Upper lobe of right lung (tissue), 1 donor: ENCODE data around the gene ACVR1B. TPM values are rescaled to one million over a fixed set of nuclear protein-coding genes. Genes with fewer than 3 reads are reported as not detected.

Source experiments
- ATAC-seq: fragments of 200-7000 bp; cut with Tn5 transposase; one replicate; pipeline ENCODE4 v1.9.1; 2020; ENCODE audit warnings: mild to moderate bottlenecking, moderate library complexity
- DNase-seq: peaks from one replicate; pipeline ENCODE4 v3.0.0-alpha.2; 2020
- H3K27ac ChIP-seq: fragments of 200-600 bp; one replicate; pipeline ENCODE4 v1.8.0; 2022
- H3K27me3 ChIP-seq: fragments of 200-600 bp; one replicate; pipeline ENCODE4 v1.8.0; 2022; ENCODE audit warnings: mild to moderate bottlenecking
- H3K36me3 ChIP-seq: fragments of 200-600 bp; one replicate; pipeline ENCODE4 v1.8.0; 2022
- H3K4me1 ChIP-seq: fragments of 200-600 bp; one replicate; pipeline ENCODE4 v1.8.0; 2022
- H3K4me3 ChIP-seq: fragments of 200-600 bp; one replicate; pipeline ENCODE4 v1.8.0; 2022; ENCODE audit warnings: mild to moderate bottlenecking
- H3K9me3 ChIP-seq: fragments of 200-600 bp; one replicate; pipeline ENCODE4 v1.8.0; 2022
- CTCF ChIP-seq: fragments of 200-600 bp; IDR thresholded peaks from one replicate; pipeline ENCODE4 v1.8.0; 2022; ENCODE audit warnings: antibody characterized with exemption
- intact Hi-C: fragments of 100-400 bp; cut with DNase I; formaldehyde crosslinking; loops from one replicate; pipeline ENCODE4 v1.11.0; 2022
- total RNA-seq: library from RNA; stranded (reverse); fragmentation: NEBNext Ultra II Directional; extraction: Animal tissue kit (Norgen Biotek cat#: 25700); gene quantifications from one replicate; pipeline ENCODE4 v1.2.1, GENCODE V29; 2021
- donor health status: DM: no; HTN: yes; CAD: no; lungs with severe emphysema.

Gene ACVR1B
- total RNA-seq, 1 donor from 2014 or later, result 33.5 TPM

- Histone ChIP-seq H3K4me3 (no peak overlapping the region), H3K36me3 (peaks cover 82% of the 10 kb centered on the region), H3K27me3 (no peaks in the 10 kb centered on the region), H3K9me3 (no peaks in the 10 kb centered on the region), H3K4me1 (no peaks in the 10 kb centered on the region), H3K27ac (no peak overlapping the region)
- intact Hi-C loops, result no loop called here
- ATAC-seq (no peak), DNase-seq (no peak)
- no peak for TF ChIP-seq CTCF
Measured at GRCh38 chr12:51986834-51987233, 35.3 kb downstream of the ACVR1B start.

- DNase-seq (no peak), ATAC-seq (no peak)
- H3K9me3 ChIP-seq, result no peaks in the 10 kb centered on the region
- peaks cover 55% of the 10 kb centered on the region for H3K36me3 ChIP-seq
- TF ChIP-seq CTCF, result no peak
- no peaks in the 10 kb centered on the region for H3K4me1 ChIP-seq
- H3K4me3 ChIP-seq, result no peak overlapping the region
- no peaks in the 10 kb centered on the region for H3K27me3 ChIP-seq
- H3K27ac ChIP-seq, result no peak overlapping the region
- intact Hi-C loops, result no loop called here
Measured at GRCh38 chr12:51992246-51992645, 40.7 kb downstream of the ACVR1B start.

- H3K4me3 ChIP-seq, result no peak overlapping the region
- intact Hi-C loops, result no loop called here
- ATAC-seq (no peak), DNase-seq (no peak)
- H3K27me3 ChIP-seq, result no peaks in the 10 kb centered on the region
- no peak for TF ChIP-seq CTCF
- H3K4me1 ChIP-seq, result no peaks in the 10 kb centered on the region
- peaks cover 37% of the 10 kb centered on the region for H3K36me3 ChIP-seq
- H3K27ac ChIP-seq, result no peak overlapping the region
- H3K9me3 ChIP-seq, result no peaks in the 10 kb centered on the region
Measured at GRCh38 chr12:51994539-51994820, 43.0 kb downstream of the ACVR1B start.

- no peaks in the 10 kb centered on the region for H3K27me3 ChIP-seq
- ATAC-seq, result no peak
Measured at GRCh38 chr12:51994959-51995358, 43.5 kb downstream of the ACVR1B start.

GRCh38 chr12:51997136-51997535 lies 45.6 kb downstream of the ACVR1B start:
- ATAC-seq, result no peak

More at GRCh38 chr12:51994959-51995358, 43.5 kb downstream of the ACVR1B start:
- no peak for TF ChIP-seq CTCF
- Histone ChIP-seq H3K9me3 (no peaks in the 10 kb centered on the region), H3K4me1 (no peaks in the 10 kb centered on the region), H3K36me3 (peaks cover 37% of the 10 kb centered on the region), H3K27ac (no peak overlapping the region), H3K4me3 (no peak overlapping the region)
- DNase-seq, result no peak
- intact Hi-C loops, result no loop called here

More at GRCh38 chr12:51997136-51997535, 45.6 kb downstream of the ACVR1B start:
- Histone ChIP-seq H3K4me3 (no peak overlapping the region), H3K27me3 (no peaks in the 10 kb centered on the region), H3K36me3 (peaks cover 23% of the 10 kb centered on the region), H3K9me3 (no peaks in the 10 kb centered on the region), H3K4me1 (no peaks in the 10 kb centered on the region), H3K27ac (no peak overlapping the region)
- intact Hi-C loops, result no loop called here
- no peak for DNase-seq
- TF ChIP-seq CTCF, result no peak
